NCI-H2196 (cell line): ENCODE data around the gene CARNS1.

Experiments
- DNase-seq: peaks from one replicate; lab custom pipeline; 2025; ENCODE audit not compliant: unreplicated experiment; lab: John Stamatoyannopoulos, UW

CARNS1 gene

GRCh38 chr11:67439321-67440228, 24.1 kb downstream of the CARNS1 start:
- DNase-seq, result peak; percentile 57

GRCh38 chr11:67440229-67441097, 25.0 kb downstream of the CARNS1 start:
- no peak for DNase-seq

- no peak for DNase-seq
Measured at GRCh38 chr11:67441098-67441563, 25.7 kb downstream of the CARNS1 start.

DNA sequence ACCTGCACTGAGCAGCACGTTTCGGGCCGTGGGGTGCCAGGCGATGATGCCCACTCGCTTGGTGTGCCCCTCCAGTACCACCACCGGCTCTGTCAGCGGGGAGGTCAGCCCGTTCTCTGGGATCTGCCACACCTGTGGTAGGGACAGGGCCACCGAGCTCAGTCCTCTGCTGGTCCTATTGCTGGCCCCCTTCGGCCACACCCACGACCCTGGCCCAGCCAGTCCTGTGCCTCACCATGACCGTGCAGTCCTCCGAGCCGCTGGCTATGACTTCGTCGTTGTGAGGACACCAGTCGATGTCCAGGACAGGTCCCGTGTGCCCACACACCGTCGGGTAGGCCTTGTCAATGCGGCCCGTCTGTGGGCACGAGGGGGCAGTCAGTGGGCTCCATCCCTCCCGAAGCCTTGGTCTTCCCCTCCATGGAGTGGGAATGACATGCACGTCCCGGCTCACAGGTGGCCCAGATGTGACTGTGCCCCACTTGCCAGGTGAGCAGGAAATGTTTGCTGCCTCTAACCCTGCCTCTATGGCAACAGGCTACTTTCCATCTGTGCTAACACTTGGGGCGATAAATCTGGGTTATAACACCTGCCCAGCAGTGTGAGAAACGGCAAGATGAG, 26.4 kb downstream of the CARNS1 start:
- DNase-seq, result no peak

DNA sequence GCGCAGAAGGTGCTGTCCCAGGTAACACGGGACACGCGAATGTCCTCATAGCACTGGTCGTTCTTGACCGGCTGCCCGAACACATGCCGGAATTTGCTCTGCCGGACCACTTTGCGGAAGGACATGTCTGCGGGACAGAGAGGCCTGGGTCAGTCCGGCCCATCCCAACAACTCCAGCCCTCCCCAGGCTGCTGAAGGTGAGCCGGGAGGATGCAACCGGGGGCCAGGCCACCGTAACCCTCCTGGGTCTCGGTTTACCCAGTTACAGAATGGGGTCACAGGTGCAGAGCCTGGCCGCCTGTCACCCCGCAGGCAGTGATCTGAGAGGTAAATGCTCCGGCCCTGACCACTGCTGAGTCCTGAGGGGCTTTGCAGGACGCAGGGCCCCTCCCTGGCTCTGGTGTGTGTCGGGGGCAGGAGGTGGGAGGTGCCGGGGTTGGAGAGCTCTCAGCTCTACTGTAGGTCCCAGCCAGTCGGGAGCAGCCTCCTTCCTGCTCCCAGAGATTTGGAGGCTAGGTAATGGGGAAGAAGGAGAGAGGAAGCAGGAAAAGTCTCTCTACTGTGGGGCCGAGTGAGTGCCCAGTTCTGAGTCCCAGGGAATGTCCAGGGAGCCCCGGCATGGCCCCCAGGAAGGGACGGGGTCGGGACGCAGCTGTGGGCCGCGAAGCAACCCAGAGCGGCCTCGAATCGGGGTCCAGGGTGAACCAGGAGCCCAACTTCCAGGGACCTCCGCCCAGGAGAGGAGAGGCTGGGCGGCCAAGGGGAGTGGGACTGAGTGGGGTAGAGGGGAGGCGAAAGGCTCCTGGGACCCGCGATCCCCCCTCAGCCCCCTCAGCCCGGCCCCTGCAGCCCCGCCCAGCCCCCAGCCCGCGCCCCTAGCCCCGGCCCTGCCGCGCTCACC, 27.3 kb downstream of the CARNS1 start:
- no peak for DNase-seq

GRCh38 chr11:67445515-67445914, 30.0 kb downstream of the CARNS1 start:
- DNase-seq, result no peak

GRCh38 chr11:67448220-67448609, 32.7 kb downstream of the CARNS1 start:
- no peak for DNase-seq

GRCh38 chr11:67449116-67449844, 33.8 kb downstream of the CARNS1 start:
- DNase-seq, result no peak

- DNase-seq, result no peak
Measured at GRCh38 chr11:67450796-67451657, 35.5 kb downstream of the CARNS1 start.

DNA sequence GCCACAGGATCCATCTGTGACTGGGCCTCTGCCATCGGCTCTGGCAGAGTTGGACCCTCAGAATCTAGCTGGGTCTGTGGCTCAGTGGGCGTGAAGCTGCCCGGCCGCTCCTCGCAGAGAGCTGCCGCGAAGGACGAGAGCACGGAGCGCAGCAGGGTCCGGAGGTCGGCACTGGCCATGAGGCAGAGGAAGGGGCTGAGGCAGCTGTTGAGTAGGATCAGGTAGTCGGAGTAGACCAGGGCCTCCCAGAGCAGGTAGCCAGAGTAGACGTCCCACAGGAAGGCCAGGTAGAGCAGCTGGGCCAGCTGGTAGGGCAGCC, 36.1 kb downstream of the CARNS1 start:
- DNase-seq, result no peak

DNA sequence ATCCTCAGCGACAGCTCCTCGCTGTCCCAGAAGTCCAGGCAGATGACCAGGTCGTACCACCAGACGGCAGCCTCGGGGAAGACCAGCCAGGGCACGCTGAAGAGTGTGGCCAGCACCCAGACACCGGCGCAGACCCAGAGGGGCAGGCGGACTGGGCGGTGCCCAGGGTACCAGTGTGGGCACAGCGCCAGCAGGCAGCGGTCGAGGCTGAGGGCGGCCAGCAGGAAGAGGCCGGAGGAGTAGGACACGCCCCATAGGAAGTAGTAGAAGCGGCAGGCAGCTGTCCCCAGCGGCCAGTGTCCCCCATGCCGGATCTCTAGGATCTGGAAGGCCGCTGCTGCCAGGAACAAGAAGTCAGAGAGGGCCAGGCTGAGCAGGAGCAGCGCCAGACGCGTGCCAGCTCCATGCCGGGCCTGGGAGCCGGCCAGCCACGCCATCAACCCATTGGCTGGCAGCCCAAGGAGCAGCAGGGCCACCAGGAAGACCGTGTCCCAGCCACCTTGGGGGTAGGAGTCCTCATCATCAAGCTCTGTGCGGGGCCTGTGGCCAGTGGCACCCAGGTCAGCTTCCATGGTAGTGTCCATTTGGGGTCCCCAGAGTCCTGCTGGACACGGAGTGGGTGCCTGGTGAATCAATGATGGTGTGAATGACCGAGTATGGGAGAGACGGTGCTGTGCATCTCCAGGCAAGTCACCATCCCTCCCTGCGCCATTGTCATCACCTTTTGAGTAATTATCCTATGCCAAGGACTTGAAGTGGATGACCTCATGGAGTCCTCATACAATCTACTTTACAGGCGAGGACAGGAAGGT, 36.9 kb downstream of the CARNS1 start, which contains the start of gene GPR152:
Gene GPR152, minus strand, starts transcription at position 589 of the 812 bp plus-strand sequence. Its CDS starts 5 bp downstream, at position 584.
- peak; percentile 59 for DNase-seq

DNA sequence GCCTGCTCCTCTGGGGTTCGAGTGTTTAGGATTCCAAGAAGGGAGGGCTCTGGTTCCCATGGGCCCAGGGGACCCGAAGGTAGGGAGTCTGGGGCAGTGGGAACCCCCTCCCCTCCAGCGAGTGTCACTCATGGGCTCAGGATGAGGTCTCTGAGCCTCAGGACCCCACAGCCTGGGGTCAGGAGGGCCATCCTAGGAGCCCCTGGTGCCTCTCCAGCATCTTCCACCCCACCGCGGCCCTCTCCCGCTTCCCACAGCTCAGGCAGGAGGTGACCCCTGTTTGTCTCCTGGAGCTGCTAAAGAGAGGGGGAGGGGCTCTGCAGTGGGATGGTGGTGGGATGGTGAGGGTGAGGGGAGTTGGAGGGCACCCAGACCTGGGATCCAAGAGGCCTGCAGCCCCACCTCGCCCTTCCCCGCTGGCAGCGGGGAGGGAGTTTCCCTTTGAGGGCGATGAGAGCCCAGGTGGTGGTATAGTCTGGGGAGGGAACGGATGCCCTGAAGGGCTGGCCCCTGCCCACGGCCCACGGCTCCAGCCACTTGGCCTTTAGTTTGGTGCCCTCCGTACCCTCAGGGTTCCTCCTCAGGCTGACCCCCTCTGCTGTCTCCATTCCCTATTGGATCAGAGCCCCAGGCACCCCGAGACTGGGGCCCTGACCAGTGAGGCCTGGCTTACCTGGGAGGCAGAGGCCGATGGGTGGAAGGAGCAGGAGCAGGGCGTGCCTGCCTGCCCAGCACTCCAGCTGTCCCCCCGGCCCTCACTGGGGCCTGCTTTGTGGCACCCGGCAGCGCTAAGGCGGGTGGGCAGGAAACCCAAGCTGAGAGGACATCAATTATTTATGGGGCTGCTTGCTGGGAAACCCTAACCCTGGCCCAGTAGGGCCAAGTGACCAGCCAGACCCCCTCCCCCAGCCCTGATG, 38.6 kb downstream of the CARNS1 start:
- DNase-seq, result no peak

GRCh38 chr11:67455054-67455453, 39.6 kb downstream of the CARNS1 start, which contains the start of gene CABP4:
Gene CABP4 (plus strand): TSS chr11:67455354. CDS start chr11:67455424, 70 bp downstream.
- DNase-seq, result no peak

DNA sequence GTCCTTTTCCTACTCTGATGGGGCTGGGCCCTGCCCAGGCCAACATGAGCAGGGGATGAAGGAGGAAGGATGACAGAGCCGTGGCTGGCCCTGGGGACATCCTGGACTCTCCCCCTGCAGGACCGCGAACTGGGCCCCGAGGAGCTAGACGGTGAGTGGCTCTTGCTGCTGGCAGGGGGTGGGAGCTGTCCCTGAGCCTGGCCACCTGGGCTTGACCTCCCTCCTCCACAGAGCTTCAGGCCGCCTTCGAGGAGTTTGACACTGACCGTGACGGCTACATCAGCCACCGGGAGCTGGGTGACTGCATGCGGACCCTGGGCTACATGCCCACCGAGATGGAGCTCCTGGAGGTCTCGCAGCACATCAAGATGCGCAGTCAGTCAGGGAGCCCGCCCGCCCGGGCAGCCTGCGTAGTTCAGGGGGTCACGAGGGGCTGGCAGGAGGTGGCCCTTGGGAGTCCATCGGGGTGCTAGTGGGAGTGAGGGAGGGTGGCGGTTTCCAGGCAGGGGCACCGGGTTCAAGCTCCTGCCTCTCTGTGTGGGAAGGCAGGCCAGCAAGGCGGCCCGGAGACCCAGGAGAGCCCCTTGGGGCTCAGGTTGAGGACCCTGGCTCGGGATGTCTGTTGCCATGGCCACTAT, 40.7 kb downstream of the CARNS1 start:
- no peak for DNase-seq

DNA sequence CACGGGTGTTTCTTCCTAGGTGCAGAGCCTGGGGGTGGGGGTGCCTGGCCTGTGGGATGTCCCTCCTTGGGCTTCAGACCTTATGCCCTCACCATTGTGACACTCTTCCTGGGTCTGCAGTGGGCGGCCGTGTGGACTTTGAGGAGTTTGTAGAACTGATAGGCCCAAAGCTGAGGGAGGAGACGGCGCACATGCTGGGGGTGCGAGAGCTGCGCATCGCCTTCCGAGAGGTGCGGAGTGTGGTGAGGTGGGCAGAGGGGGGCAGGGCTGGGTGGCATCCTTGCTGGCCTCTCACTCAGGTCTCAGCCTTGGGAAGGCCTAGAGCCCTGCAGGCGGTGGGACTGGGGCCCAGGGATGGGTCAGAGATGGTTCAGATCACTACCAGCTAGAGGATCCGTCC, 42.0 kb downstream of the CARNS1 start:
- DNase-seq, result no peak

DNA sequence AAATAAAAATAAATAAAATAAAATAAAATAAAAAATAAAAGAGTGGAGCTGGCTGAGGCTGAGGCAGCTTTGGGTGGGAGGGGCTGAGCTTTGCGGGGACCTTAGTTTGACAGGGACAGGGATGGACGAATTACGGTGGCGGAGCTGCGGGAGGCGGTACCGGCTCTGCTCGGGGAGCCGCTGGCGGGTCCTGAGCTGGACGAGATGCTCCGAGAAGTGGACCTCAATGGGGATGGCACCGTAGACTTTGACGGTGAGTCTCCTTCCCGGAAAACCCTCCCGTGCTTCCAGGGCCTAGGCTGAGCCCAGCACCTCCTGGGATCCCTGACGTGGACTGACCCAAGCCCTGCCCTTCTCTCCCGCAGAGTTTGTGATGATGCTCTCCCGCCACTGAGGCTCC, 42.8 kb downstream of the CARNS1 start:
- no peak for DNase-seq
